IMR-90 (cell line): Measurements from ENCODE around the gene PCBP3. TPM values are rescaled to one million over a fixed set of nuclear protein-coding genes. Genes with fewer than 3 reads are reported as not detected.

ENCODE experiments used
- ATAC-seq: fragments of 200-7000 bp; cut with Tn5 transposase; 2 replicates; pipeline ENCODE4 v1.9.1; 2020; ENCODE audit warnings: low read depth, mild to moderate bottlenecking, moderate library complexity
- BruUV-seq: library from RNA; stranded (reverse); fragments of 400-500 nt; replicated peaks from 2 replicates; lab custom pipeline; 2021; lab: Mats Ljungman, UMichigan
- CTCF ChIA-PET: fragments of 300-600 bp; formaldehyde crosslinking; extraction: SDS; loops from one replicate; lab custom pipeline; 2021; ENCODE audit warnings: antibody characterized with exemption; lab: Yijun Ruan, JAX
- POLR2A ChIA-PET: fragments of 300-600 bp; sonication (Branson Sonifier 250); formaldehyde crosslinking; loops from one replicate; lab custom pipeline; 2022; ENCODE audit warnings: antibody characterized with exemption; ENCODE audit not compliant: unreplicated experiment; lab: Charles Lee
- DNase-seq: peaks from one replicate; pipeline ENCODE4 v3.0.0; 2013
- H2AFZ ChIP-seq: replicated peaks from 2 replicates; pipeline ENCODE3; 2013; ENCODE audit warnings: low read length, mild to moderate bottlenecking; ENCODE audit not compliant: poor library complexity
- H2AK5ac ChIP-seq: 2 replicates; pipeline ENCODE4 v1.6.1; 2013; ENCODE audit warnings: low read depth, low read length, inconsistent platforms
- H2AK9ac ChIP-seq: replicated peaks from 2 replicates; pipeline ENCODE3; 2013; ENCODE audit warnings: mild to moderate bottlenecking, low read depth, low read length, moderate library complexity; ENCODE audit not compliant: poor library complexity
- H2BK120ac ChIP-seq: 2 replicates; pipeline ENCODE4 v1.6.1; 2013; ENCODE audit warnings: low read depth, low read length, inconsistent platforms
- H2BK15ac ChIP-seq: 3 replicates; pipeline ENCODE4 v1.6.1; 2013; ENCODE audit warnings: low read depth, low read length, inconsistent platforms
- H2BK20ac ChIP-seq: 2 replicates; pipeline ENCODE4 v1.6.1; 2013; ENCODE audit warnings: low read depth, mild to moderate bottlenecking, inconsistent platforms, low read length, moderate library complexity
- H2BK5ac ChIP-seq: 2 replicates; pipeline ENCODE4 v1.6.1; 2013; ENCODE audit warnings: mild to moderate bottlenecking, low read depth, low read length, inconsistent platforms; ENCODE audit not compliant: poor library complexity, severe bottlenecking
- H3K14ac ChIP-seq: replicated peaks from 2 replicates; pipeline ENCODE4 v1.6.1; 2013; ENCODE audit warnings: low read depth, low read length, inconsistent platforms
- H3K18ac ChIP-seq: 2 replicates; pipeline ENCODE4 v1.6.1; 2013; ENCODE audit warnings: low read depth, low read length, control low read depth
- H3K23ac ChIP-seq: 2 replicates; pipeline ENCODE4 v1.6.1; 2013; ENCODE audit warnings: low read depth, low read length, inconsistent platforms
- H3K27ac ChIP-seq: 2 replicates; pipeline ENCODE4 v1.5.1; 2013; ENCODE audit warnings: mild to moderate bottlenecking, control low read depth, low read length; ENCODE audit not compliant: insufficient read depth
- H3K27me3 ChIP-seq: 2 replicates; pipeline ENCODE4 v1.6.1; 2013; ENCODE audit warnings: low read length; ENCODE audit not compliant: control insufficient read depth, insufficient read depth
- H3K36me3 ChIP-seq: 2 replicates; pipeline ENCODE4 v1.6.1; 2013; ENCODE audit warnings: low read length, mixed read lengths; ENCODE audit not compliant: control insufficient read depth, insufficient read depth
- H3K4ac ChIP-seq: 2 replicates; pipeline ENCODE4 v1.6.1; 2013; ENCODE audit warnings: low read depth, low read length, inconsistent platforms
- H3K4me1 ChIP-seq: 2 replicates; pipeline ENCODE4 v1.6.1; 2013; ENCODE audit warnings: low read length, mixed read lengths; ENCODE audit not compliant: control insufficient read depth, insufficient read depth
- H3K4me2 ChIP-seq: 2 replicates; pipeline ENCODE4 v1.6.1; 2013; ENCODE audit warnings: low read depth, mild to moderate bottlenecking, control low read depth, low read length, moderate library complexity
- H3K4me3 ChIP-seq: 2 replicates; pipeline ENCODE4 v1.5.1; 2013; ENCODE audit warnings: low read depth, mild to moderate bottlenecking, control low read depth, low read length, moderate library complexity; ENCODE audit not compliant: insufficient read depth
- H3K56ac ChIP-seq: 2 replicates; pipeline ENCODE4 v1.6.1; 2013; ENCODE audit warnings: low read length, inconsistent platforms; ENCODE audit not compliant: insufficient read depth; ENCODE audit errors: extremely low read depth
- H3K79me1 ChIP-seq, 2 experiments: 2 replicates each; pipeline ENCODE4 v1.6.1; 2013; ENCODE audit warnings: low read length in 2 of 2, inconsistent platforms in 1 of 2, low read depth in 1 of 2
- H3K9ac ChIP-seq: 2 replicates; pipeline ENCODE4 v1.6.1; 2013; ENCODE audit warnings: low read depth, low read length, control low read depth
- H3K9me1 ChIP-seq: 2 replicates; pipeline ENCODE4 v1.6.1; 2013; ENCODE audit warnings: low read length, inconsistent platforms; ENCODE audit not compliant: insufficient read depth
- H3K9me3 ChIP-seq: 2 replicates; pipeline ENCODE4 v1.6.1; 2013; ENCODE audit warnings: low read length; ENCODE audit not compliant: control insufficient read depth, insufficient read depth
- H4K20me1 ChIP-seq: 2 replicates; pipeline ENCODE4 v1.6.1; 2013; ENCODE audit warnings: low read length, inconsistent platforms; ENCODE audit not compliant: insufficient read depth
- H4K5ac ChIP-seq: 2 replicates; pipeline ENCODE4 v1.6.1; 2013; ENCODE audit warnings: mild to moderate bottlenecking, low read depth, low read length, control low read depth
- H4K8ac ChIP-seq, 2 experiments: 2 replicates each; pipeline ENCODE4 v1.6.1; 2013; ENCODE audit warnings: low read depth in 2 of 2, low read length in 2 of 2, control low read depth in 1 of 2, inconsistent platforms in 1 of 2
- H4K91ac ChIP-seq: 2 replicates; pipeline ENCODE4 v1.6.1; 2013; ENCODE audit warnings: low read depth, low read length, inconsistent platforms; ENCODE audit not compliant: insufficient read depth
- BHLHE40 ChIP-seq: fragments of 150-350 bp; IDR thresholded peaks from 2 replicates; pipeline ENCODE4 v1.6.1; 2016; ENCODE audit warnings: mild to moderate bottlenecking, low read depth, low read length
- CEBPB ChIP-seq: IDR thresholded peaks from 2 replicates; pipeline ENCODE4 v1.6.1; 2012; ENCODE audit warnings: low read depth, low read length, improper control_type of control experiment
- CHD1 ChIP-seq: IDR thresholded peaks from 2 replicates; pipeline ENCODE4 v1.6.1; 2012; ENCODE audit warnings: low read depth, low read length, improper control_type of control experiment
- CTCF ChIP-seq: conservative IDR thresholded peaks from 2 replicates; pipeline ENCODE4 v1.5.1; 2012; ENCODE audit warnings: mild to moderate bottlenecking, low read depth, low read length, improper control_type of control experiment
- FOS ChIP-seq: fragments of 150-350 bp; IDR thresholded peaks from 2 replicates; pipeline ENCODE4 v1.6.1; 2016; ENCODE audit warnings: low read depth, low read length
- MAFK ChIP-seq: IDR thresholded peaks from 2 replicates; pipeline ENCODE4 v1.6.1; 2012; ENCODE audit warnings: low read depth, low read length, improper control_type of control experiment
- MAZ ChIP-seq: IDR thresholded peaks from 2 replicates; pipeline ENCODE4 v1.6.1; 2012; ENCODE audit warnings: low read depth, mild to moderate bottlenecking, low read length, improper control_type of control experiment, moderate library complexity, borderline replicate concordance
- MXI1 ChIP-seq: IDR thresholded peaks from 2 replicates; pipeline ENCODE4 v1.6.1; 2012; ENCODE audit warnings: low read depth, mild to moderate bottlenecking, low read length, moderate library complexity, borderline replicate concordance
- NFE2L2 ChIP-seq: fragments of 150-350 bp; IDR thresholded peaks from 2 replicates; pipeline ENCODE4 v1.6.1; 2016; ENCODE audit warnings: low read depth, mild to moderate bottlenecking, low read length
- POLR2A ChIP-seq: IDR thresholded peaks from 2 replicates; pipeline ENCODE4 v1.6.1; 2012; ENCODE audit warnings: mild to moderate bottlenecking, low read depth, low read length
- RAD21 ChIP-seq: IDR thresholded peaks from 2 replicates; pipeline ENCODE4 v1.6.1; 2012; ENCODE audit warnings: low read length, improper control_type of control experiment
- RCOR1 ChIP-seq: IDR thresholded peaks from 2 replicates; pipeline ENCODE4 v1.6.1; 2012; ENCODE audit warnings: mild to moderate bottlenecking, low read length, improper control_type of control experiment; ENCODE audit not compliant: insufficient replicate concordance
- RFX5 ChIP-seq: IDR thresholded peaks from 2 replicates; pipeline ENCODE4 v1.8.0; 2012; ENCODE audit warnings: low read depth, mild to moderate bottlenecking, low read length, moderate library complexity
- SMC3 ChIP-seq: fragments of 150-350 bp; IDR thresholded peaks from 2 replicates; pipeline ENCODE4 v1.6.1; 2016; ENCODE audit warnings: low read depth, mild to moderate bottlenecking, antibody characterized with exemption, low read length, moderate library complexity
- WGBS, 2 experiments: methylation state at CpG; one replicate each; pipeline versions ENCODE4 v1.1.5 to v1.1.7; 2013; ENCODE audit warnings: missing lambda C conversion rate in 2 of 2; ENCODE audit not compliant: insufficient read length in 1 of 2; ENCODE audit errors: extremely low coverage in 2 of 2; 5-methylcytosine and 5-hydroxymethylcytosine counted together
- dilution Hi-C: fragments of 300-500 bp; cut with HindIII; formaldehyde crosslinking; loops from one replicate; pipeline ENCODE4 v1.14.3; 2018; ENCODE audit warnings: low sequenced_read_pairs; ENCODE audit not compliant: unreplicated experiment
- in situ Hi-C: fragments of 300-500 bp; cut with MboI; formaldehyde crosslinking; loops from 3 replicates; pipeline ENCODE4 v1.14.3; 2019; ENCODE audit warnings: low sequenced_read_pairs, inconsistent platforms, mixed read lengths
- intact Hi-C: fragments of 100-400 bp; cut with micrococcal nuclease; formaldehyde crosslinking; loops from 2 replicates; pipeline ENCODE4 v1.10.0; 2022
- polyA plus RNA-seq, 3 experiments: library from polyadenylated mRNA; depleted of rRNA; stranded (reverse); fragments of >200 nt; gene quantifications; 2 replicates each; pipeline ENCODE4 v1.2.3, GENCODE V29; 2012; ENCODE audit warnings: low replicate concordance in 1 of 3
- total RNA-seq: library from RNA; depleted of rRNA; stranded (reverse); fragments of >200 nt; gene quantifications from 2 replicates; pipeline ENCODE4 v1.2.3, GENCODE V29; 2012
- TF ChIP-seq, protein P1 (sequence below): fragments of 150-350 bp; IDR thresholded peaks from 2 replicates; pipeline ENCODE4 v1.6.1; 2016; ENCODE audit warnings: low read depth, mild to moderate bottlenecking, low read length, moderate library complexity, borderline replicate concordance
- TF ChIP-seq, protein P2 (sequence below): fragments of 150-350 bp; IDR thresholded peaks from 2 replicates; pipeline ENCODE4 v1.6.1; 2017; ENCODE audit warnings: mild to moderate bottlenecking, antibody characterized with exemption, low read length, low read depth

PCBP3 gene
- total and polyA plus RNA-seq, 2 of the 4 experiments (the other 2 are of a cell fraction) = 2.9 to 3.9 TPM

DNA sequence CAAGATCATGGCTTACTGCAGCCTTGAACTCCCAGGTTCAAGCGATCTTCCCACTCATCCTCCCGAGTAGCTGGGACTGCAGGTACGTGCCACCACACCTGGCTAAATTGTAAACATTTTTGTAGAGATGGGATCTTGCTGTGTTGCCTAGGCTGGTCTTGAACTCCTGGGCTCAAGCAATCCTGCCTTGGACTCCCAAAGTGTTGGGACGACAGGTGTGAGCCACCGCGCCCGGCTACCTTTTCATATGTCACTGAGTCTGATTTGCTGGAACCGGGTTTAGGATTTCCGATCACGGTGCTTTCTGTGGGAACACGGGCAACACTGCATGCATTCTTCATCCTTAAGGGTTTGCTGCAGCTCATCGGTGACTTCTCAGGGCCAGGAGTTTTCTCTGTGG is 32.2 kb upstream of the PCBP3 start:
- Histone ChIP-seq H2BK15ac (no peak overlapping the region), H3K4ac (no peak overlapping the region), H2AK9ac (no peak overlapping the region), H3K36me3 (no peaks in the 10 kb centered on the region), H3K18ac (no peak overlapping the region), H2AFZ (no peak overlapping the region), H2AK5ac (no peak overlapping the region), H2BK20ac (no peak overlapping the region), H3K4me3 (no peak overlapping the region), H4K91ac (no peak overlapping the region), H4K8ac (no peak overlapping the region), H3K23ac (no peak overlapping the region), H3K4me1 (peaks cover 6% of the 10 kb centered on the region), H3K79me1 (no peaks in the 10 kb centered on the region), H3K14ac (no peak overlapping the region), H3K27me3 (peaks cover 44% of the 10 kb centered on the region), H4K5ac (no peak overlapping the region), H2BK120ac (no peak overlapping the region), H3K4me2 (no peak overlapping the region), H3K9ac (no peak overlapping the region), H3K9me1 (peaks cover 3% of the 10 kb centered on the region; the same call in 1 of the 2 replicates), H4K20me1 (peaks cover 5% of the 10 kb centered on the region), H3K9me3 (no peaks in the 10 kb centered on the region; the same call in 1 of the 2 replicates), H2BK5ac (no peak overlapping the region), H3K27ac (no peak overlapping the region), H3K56ac (no peak overlapping the region)
- 100% methylated on average over 7 of the region's 12 CpGs; no CpG with 5 or more reads in 1 of the 2 experiments for WGBS, 2 experiments
- in situ Hi-C loops = no loop called here
- DNase-seq (no peak), ATAC-seq (no peak)
- dilution Hi-C loops = no loop called here
- intact Hi-C loops = loop anchor here (5.0 kb wide), 1 partner anchor 54 kb away; no protein-coding TSS in a partner anchor
- TF ChIP-seq BHLHE40 (no peak), SMC3 (no peak), RAD21 (no peak), NFE2L2 (no peak), MAZ (no peak), MAFK (no peak), MXI1 (no peak), CTCF (no peak), RCOR1 (no peak), POLR2A (no peak), CHD1 (no peak), CEBPB (no peak), RFX5 (no peak), FOS (no peak)
- TF ChIP-seq, protein P1, sequence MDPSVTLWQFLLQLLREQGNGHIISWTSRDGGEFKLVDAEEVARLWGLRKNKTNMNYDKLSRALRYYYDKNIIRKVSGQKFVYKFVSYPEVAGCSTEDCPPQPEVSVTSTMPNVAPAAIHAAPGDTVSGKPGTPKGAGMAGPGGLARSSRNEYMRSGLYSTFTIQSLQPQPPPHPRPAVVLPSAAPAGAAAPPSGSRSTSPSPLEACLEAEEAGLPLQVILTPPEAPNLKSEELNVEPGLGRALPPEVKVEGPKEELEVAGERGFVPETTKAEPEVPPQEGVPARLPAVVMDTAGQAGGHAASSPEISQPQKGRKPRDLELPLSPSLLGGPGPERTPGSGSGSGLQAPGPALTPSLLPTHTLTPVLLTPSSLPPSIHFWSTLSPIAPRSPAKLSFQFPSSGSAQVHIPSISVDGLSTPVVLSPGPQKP = no peak
- TF ChIP-seq, protein P2, sequence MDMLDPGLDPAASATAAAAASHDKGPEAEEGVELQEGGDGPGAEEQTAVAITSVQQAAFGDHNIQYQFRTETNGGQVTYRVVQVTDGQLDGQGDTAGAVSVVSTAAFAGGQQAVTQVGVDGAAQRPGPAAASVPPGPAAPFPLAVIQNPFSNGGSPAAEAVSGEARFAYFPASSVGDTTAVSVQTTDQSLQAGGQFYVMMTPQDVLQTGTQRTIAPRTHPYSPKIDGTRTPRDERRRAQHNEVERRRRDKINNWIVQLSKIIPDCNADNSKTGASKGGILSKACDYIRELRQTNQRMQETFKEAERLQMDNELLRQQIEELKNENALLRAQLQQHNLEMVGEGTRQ = no peak
- POLR2A ChIA-PET = no interaction called here
- CTCF ChIA-PET = interaction anchor here (1.5 kb wide), 1 partner anchor 15 kb away, joined by 6 read pairs; no protein-coding TSS in a partner anchor
- no TSS peak for BruUV-seq
